GM12873 (cell line): ENCODE measurements around the gene SHMT2.
A peak's percentile ranks its signal among the peaks of the same experiment; 100 is the strongest.

ENCODE experiments used
- CTCF ChIP-seq: IDR thresholded peaks from 2 replicates; pipeline ENCODE4 v1.5.1; 2012; ENCODE audit warnings: low read depth, mild to moderate bottlenecking, moderate library complexity, low read length, control low read depth; ENCODE audit not compliant: insufficient read depth; ENCODE audit errors: missing control alignments

SHMT2 gene

GRCh38 chr12:57240926-57241401 lies 11.5 kb downstream of the SHMT2 start:
- TF ChIP-seq CTCF = no peak

- TF ChIP-seq CTCF = no peak
Measured at GRCh38 chr12:57241402-57242310, 12.1 kb downstream of the SHMT2 start.

- no peak for TF ChIP-seq CTCF
Measured at GRCh38 chr12:57242329-57242690, 12.8 kb downstream of the SHMT2 start.

GRCh38 chr12:57242691-57243454 lies 13.4 kb downstream of the SHMT2 start:
- peak; percentile 82 for TF ChIP-seq CTCF

- TF ChIP-seq CTCF = peak; percentile 80
Measured at GRCh38 chr12:57243521-57244311, 14.2 kb downstream of the SHMT2 start.

- no peak for TF ChIP-seq CTCF
Measured at GRCh38 chr12:57244312-57244696, 14.8 kb downstream of the SHMT2 start.
